ENCODE data around the gene SLX9. TPM values are rescaled to one million over a fixed set of nuclear protein-coding genes. Genes with fewer than 3 reads are reported as not detected.

Gene SLX9
- total RNA-seq, 3 donors from 2014 or later: 15.8 to 17.7 (median 17.0) TPM

GRCh38 chr21:44899768-44900558 is 39.9 kb upstream of the SLX9 start:
- TF ChIP-seq CTCF (IDR thresholded peaks at IDR 0.05): no peak
- no peak for TF ChIP-seq POLR2A (IDR thresholded peaks at IDR 0.05)
- TF ChIP-seq POLR2AphosphoS5 (IDR thresholded peaks at IDR 0.05): no peak
- H3K27me3 ChIP-seq: no peaks in the 10 kb centered on the region
- no peaks in the 10 kb centered on the region for H3K4me1 ChIP-seq
- intact Hi-C loops (cut with DNase I; ENCODE audit: low total_unique reads): no loop called here
- H3K4me3 ChIP-seq: no peak overlapping the region
- no peaks in the 10 kb centered on the region for H3K36me3 ChIP-seq
- no peaks in the 10 kb centered on the region for H3K9me3 ChIP-seq
- no peak for DNase-seq (ENCODE audit: low spot score in 2 of 2)
- no peak overlapping the region for H3K27ac ChIP-seq

- H3K4me3 ChIP-seq: no peak overlapping the region
- intact Hi-C loops (cut with DNase I; ENCODE audit: low total_unique reads): no loop called here
- no peaks in the 10 kb centered on the region for H3K4me1 ChIP-seq
- no peaks in the 10 kb centered on the region for H3K27me3 ChIP-seq
- no peak for DNase-seq (ENCODE audit: low spot score in 2 of 2)
- no peaks in the 10 kb centered on the region for H3K9me3 ChIP-seq
- TF ChIP-seq POLR2A (IDR thresholded peaks at IDR 0.05) (no peak), CTCF (IDR thresholded peaks at IDR 0.05) (no peak), POLR2AphosphoS5 (IDR thresholded peaks at IDR 0.05) (no peak)
- no peaks in the 10 kb centered on the region for H3K36me3 ChIP-seq
- no peak overlapping the region for H3K27ac ChIP-seq
Observed at GRCh38 chr21:44900559-44901251, 39.1 kb upstream of the SLX9 start.

- Histone ChIP-seq H3K27me3 (no peaks in the 10 kb centered on the region), H3K9me3 (no peaks in the 10 kb centered on the region), H3K27ac (no peak overlapping the region), H3K4me3 (no peak overlapping the region), H3K4me1 (no peaks in the 10 kb centered on the region), H3K36me3 (no peaks in the 10 kb centered on the region)
- TF ChIP-seq POLR2AphosphoS5 (IDR thresholded peaks at IDR 0.05) (no peak), CTCF (IDR thresholded peaks at IDR 0.05) (no peak), POLR2A (IDR thresholded peaks at IDR 0.05) (no peak)
- DNase-seq (ENCODE audit: low spot score in 2 of 2): no peak
- intact Hi-C loops (cut with DNase I; ENCODE audit: low total_unique reads): no loop called here
Observed at GRCh38 chr21:44901391-44902074, 38.3 kb upstream of the SLX9 start.

GRCh38 chr21:44902268-44903049 is 37.4 kb upstream of the SLX9 start:
- Histone ChIP-seq H3K36me3 (no peaks in the 10 kb centered on the region), H3K9me3 (no peaks in the 10 kb centered on the region)
- TF ChIP-seq POLR2A (IDR thresholded peaks at IDR 0.05) (no peak), CTCF (IDR thresholded peaks at IDR 0.05) (no peak), POLR2AphosphoS5 (IDR thresholded peaks at IDR 0.05) (no peak)

More at GRCh38 chr21:44902268-44903049, 37.4 kb upstream of the SLX9 start:
- DNase-seq (ENCODE audit: low spot score in 2 of 2): no peak
- H3K27me3 ChIP-seq: no peaks in the 10 kb centered on the region
- H3K27ac ChIP-seq: no peak overlapping the region
- H3K4me3 ChIP-seq: no peak overlapping the region
- no peaks in the 10 kb centered on the region for H3K4me1 ChIP-seq
- intact Hi-C loops (cut with DNase I; ENCODE audit: low total_unique reads): no loop called here

Measured in breast epithelium (tissue), 4 donors.